ENCODE data around the gene DCAF15. TPM values are rescaled to one million over a fixed set of nuclear protein-coding genes. Genes with fewer than 3 reads are reported as not detected.

The DCAF15 gene
- total and polyA plus RNA-seq, 2 donors (not counting 3 experiments of a cell fraction or from before 2014, with no cell fraction given) = 41.9 to 42.4 TPM

DNA sequence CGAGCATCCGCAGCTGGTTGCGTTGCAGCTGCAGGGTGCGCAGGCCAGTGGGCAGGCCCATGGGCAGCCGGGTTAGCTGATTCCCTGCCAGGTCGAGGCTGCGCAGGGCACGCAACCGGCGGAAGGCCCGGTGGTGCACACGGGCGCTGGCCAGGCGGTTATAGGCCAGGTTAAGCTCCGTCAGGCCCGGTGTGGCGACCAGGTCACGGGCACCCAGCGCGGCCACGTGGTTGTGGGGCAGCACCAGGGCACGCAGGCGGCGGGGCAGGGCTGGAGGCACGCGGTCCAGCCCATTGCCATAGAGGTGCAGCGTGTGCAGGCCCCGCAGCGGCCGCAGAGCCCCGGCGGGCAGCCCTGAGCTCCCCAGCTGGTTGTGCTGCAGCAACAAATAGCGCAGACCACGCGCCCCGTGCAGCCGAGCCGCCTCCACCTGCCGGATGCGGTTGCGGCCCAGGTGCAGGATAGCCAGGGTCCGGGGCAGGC, 19.4 kb upstream of the DCAF15 start:
- intact Hi-C loops (cut with micrococcal nuclease) (no loop called here), dilution Hi-C loops (cut with MboI; ENCODE audit: extremely low pct_ligation_motif_present, low sequenced_read_pairs) (no loop called here)
- CTCF ChIA-PET = interaction anchor here (1.3 to 2.0 kb wide), 4 partner anchors 9 to 126 kb away, joined by 3 to 9 read pairs (median 4); partner anchors contain the start of gene IL27RA

More for the DNA sequence above, 19.4 kb upstream of the DCAF15 start:
- Histone ChIP-seq H3K9me1 (replicated peaks; ENCODE audit: control insufficient read depth, extremely low read depth, insufficient read depth, low read length) (no peaks in the 10 kb centered on the region), H3K9ac (replicated peaks; ENCODE audit: extremely low read depth, insufficient read depth, low read length) (no peak overlapping the region), H3K4me3 (replicated peaks in 1 of 3; ENCODE audit: insufficient read depth in 1 of 3, low read depth in 1 of 3, low read length in 3 of 3) (no peak overlapping the region), H3K9me3 (replicated peaks; ENCODE audit: control insufficient read depth, insufficient read depth, low read length) (no peaks in the 10 kb centered on the region), H2AFZ (ENCODE audit: low read depth, low read length) (no peak overlapping the region), H3K36me3 (ENCODE audit: control insufficient read depth in 2 of 2, extremely low read depth in 1 of 2, insufficient read depth in 2 of 2, low read length in 2 of 2) (peaks cover 0 to 2% of the 10 kb centered on the region in 2 experiments), H4K20me1 (replicated peaks; ENCODE audit: control insufficient read depth, extremely low read depth, insufficient read depth, low read length) (no peaks in the 10 kb centered on the region), H3K4me2 (ENCODE audit: insufficient read depth, low read length) (no peak overlapping the region), H3K4me1 (ENCODE audit: control insufficient read depth, extremely low read depth, insufficient read depth, low read length) (no peaks in the 10 kb centered on the region), H3K79me2 (ENCODE audit: control insufficient read depth, insufficient read depth, low read length) (no peaks in the 10 kb centered on the region), H3K27ac (ENCODE audit: insufficient read depth, low read depth, low read length) (no peak overlapping the region), H3K27me3 (ENCODE audit: control insufficient read depth in 2 of 2, insufficient read depth in 2 of 2, low read length in 2 of 2) (peaks cover 0 to 3% of the 10 kb centered on the region in 2 experiments)
- FAIRE-seq (no peak), DNase-seq (ENCODE audit: low read depth, low spot score) (no peak)
- TF ChIP-seq GATA2 (IDR thresholded peaks at IDR 0.05; ENCODE audit: insufficient read depth, insufficient read length, low read depth, low read length) (no peak), MYC (IDR thresholded peaks at IDR 0.05; ENCODE audit: low read depth, low read length) (no peak), EZH2 (IDR thresholded peaks at IDR 0.05; ENCODE audit: borderline replicate concordance, low read depth, low read length, severe bottlenecking) (no peak), JUN (IDR thresholded peaks at IDR 0.05; ENCODE audit: borderline replicate concordance, insufficient read depth, insufficient read length, low read depth) (no peak), POLR2AphosphoS5 (IDR thresholded peaks at IDR 0.05; ENCODE audit: insufficient read depth, low read depth, low read length) (no peak)
- TF ChIP-seq, protein P1, sequence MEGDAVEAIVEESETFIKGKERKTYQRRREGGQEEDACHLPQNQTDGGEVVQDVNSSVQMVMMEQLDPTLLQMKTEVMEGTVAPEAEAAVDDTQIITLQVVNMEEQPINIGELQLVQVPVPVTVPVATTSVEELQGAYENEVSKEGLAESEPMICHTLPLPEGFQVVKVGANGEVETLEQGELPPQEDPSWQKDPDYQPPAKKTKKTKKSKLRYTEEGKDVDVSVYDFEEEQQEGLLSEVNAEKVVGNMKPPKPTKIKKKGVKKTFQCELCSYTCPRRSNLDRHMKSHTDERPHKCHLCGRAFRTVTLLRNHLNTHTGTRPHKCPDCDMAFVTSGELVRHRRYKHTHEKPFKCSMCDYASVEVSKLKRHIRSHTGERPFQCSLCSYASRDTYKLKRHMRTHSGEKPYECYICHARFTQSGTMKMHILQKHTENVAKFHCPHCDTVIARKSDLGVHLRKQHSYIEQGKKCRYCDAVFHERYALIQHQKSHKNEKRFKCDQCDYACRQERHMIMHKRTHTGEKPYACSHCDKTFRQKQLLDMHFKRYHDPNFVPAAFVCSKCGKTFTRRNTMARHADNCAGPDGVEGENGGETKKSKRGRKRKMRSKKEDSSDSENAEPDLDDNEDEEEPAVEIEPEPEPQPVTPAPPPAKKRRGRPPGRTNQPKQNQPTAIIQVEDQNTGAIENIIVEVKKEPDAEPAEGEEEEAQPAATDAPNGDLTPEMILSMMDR (IDR thresholded peaks at IDR 0.05; ENCODE audit: extremely low read depth in 1 of 2, insufficient read depth in 1 of 2, low read depth in 1 of 2, low read length in 2 of 2) = no peak
- TF ChIP-seq, protein P2, sequence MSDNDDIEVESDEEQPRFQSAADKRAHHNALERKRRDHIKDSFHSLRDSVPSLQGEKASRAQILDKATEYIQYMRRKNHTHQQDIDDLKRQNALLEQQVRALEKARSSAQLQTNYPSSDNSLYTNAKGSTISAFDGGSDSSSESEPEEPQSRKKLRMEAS (IDR thresholded peaks at IDR 0.05; ENCODE audit: insufficient read depth, insufficient read length) = no peak
- POLR2A ChIA-PET = no interaction called here
- BruUV-seq (replicated peaks) = no TSS peak
